Retinal pigment epithelial cell (primary cell): ENCODE results near the gene CDK14.

Experiments
- DNase-seq: peaks from one replicate; pipeline ENCODE4 v3.0.0-alpha.2; 2010; ENCODE audit warnings: low read depth
- H3K4me3 ChIP-seq: 2 replicates; pipeline ENCODE4 v1.5.1; 2011; ENCODE audit warnings: mild to moderate bottlenecking, low read length, control low read depth, moderate library complexity
- TF ChIP-seq, protein P1 (sequence below): conservative IDR thresholded peaks from 2 replicates; pipeline ENCODE4 v1.5.1; 2011; ENCODE audit warnings: low read depth, low read length, control low read depth, inconsistent platforms

CDK14 gene

DNA sequence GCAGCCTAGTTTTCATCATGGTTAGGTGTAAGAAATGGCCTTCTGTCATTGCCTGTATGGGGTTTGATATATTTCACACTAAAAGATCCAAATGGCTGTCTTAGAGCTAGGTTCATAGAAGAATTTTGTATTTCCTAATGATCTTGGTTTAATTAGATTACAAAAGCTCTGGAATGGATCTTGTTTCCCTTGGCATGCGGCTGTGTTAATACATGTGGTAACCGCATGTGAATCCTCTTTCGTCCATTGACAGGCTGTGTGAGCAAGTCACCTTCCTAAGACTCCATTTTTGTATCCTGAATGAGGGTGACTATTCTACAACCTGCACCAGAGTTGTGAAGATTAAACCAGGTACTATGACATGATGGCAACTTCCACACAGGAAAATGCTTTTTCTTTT, 655.8 kb downstream of the CDK14 start:
- no peak for DNase-seq
- no peak overlapping the region for H3K4me3 ChIP-seq
- TF ChIP-seq, protein P1, sequence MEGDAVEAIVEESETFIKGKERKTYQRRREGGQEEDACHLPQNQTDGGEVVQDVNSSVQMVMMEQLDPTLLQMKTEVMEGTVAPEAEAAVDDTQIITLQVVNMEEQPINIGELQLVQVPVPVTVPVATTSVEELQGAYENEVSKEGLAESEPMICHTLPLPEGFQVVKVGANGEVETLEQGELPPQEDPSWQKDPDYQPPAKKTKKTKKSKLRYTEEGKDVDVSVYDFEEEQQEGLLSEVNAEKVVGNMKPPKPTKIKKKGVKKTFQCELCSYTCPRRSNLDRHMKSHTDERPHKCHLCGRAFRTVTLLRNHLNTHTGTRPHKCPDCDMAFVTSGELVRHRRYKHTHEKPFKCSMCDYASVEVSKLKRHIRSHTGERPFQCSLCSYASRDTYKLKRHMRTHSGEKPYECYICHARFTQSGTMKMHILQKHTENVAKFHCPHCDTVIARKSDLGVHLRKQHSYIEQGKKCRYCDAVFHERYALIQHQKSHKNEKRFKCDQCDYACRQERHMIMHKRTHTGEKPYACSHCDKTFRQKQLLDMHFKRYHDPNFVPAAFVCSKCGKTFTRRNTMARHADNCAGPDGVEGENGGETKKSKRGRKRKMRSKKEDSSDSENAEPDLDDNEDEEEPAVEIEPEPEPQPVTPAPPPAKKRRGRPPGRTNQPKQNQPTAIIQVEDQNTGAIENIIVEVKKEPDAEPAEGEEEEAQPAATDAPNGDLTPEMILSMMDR = no peak
